ENCODE data around the gene FLYWCH2.

FLYWCH2 gene

DNA sequence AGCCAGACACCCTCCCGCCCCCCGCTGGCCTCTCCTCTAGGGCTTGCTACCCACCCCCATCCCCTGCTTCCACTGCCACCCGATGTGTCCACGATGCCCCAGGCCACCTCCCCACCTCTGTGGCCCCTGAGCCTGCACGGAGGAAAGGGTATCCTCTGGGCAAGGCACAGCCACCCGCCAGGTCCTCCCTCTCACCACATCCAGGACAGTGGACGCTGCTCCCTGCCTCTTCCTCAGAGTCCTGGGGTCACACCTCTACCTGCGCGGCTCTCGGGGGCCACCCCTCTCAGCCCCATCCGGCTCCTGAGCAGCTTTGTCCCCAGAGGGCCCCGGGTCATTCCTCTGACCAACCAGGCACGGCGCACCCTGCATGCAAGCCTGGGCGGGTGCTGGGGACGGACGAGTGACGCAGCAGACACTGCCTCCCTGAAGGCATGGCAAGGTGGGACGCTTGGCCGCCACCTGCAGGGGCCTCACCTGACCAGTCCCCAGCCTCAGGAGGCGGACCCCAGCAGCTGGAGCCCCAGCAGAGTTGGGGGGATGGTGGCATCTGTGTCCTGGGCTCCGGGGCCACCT lies 53.5 kb downstream of the FLYWCH2 start:
- Histone ChIP-seq H3K4me2 (ENCODE audit: insufficient read depth, low read length) (no peak overlapping the region), H3K4me1 (ENCODE audit: insufficient read depth, low read length) (no peaks in the 10 kb centered on the region), H3K27me3 (ENCODE audit: insufficient read depth, low read length, poor library complexity) (no peaks in the 10 kb centered on the region), H3K9me3 (ENCODE audit: insufficient read depth, low read length, severe bottlenecking) (no peaks in the 10 kb centered on the region), H3K36me3 (ENCODE audit: insufficient read depth, low read length) (peaks cover 75% of the 10 kb centered on the region), H3K9ac (ENCODE audit: low read depth, low read length) (no peak overlapping the region), H2AFZ (ENCODE audit: low read depth, low read length) (no peak overlapping the region), H3K27ac (ENCODE audit: low read length) (no peak overlapping the region), H4K20me1 (ENCODE audit: insufficient read depth, low read length) (no peaks in the 10 kb centered on the region; the same call in 1 of the 2 replicates), H3K79me2 (ENCODE audit: insufficient read depth, low read length) (no peaks in the 10 kb centered on the region), H3K4me3 (ENCODE audit: low read depth in 1 of 2, low read length in 2 of 2) (no peak overlapping the region)
- DNase-seq (no peak), ATAC-seq (ENCODE audit: insufficient read depth, low read depth) (no peak)
- TF ChIP-seq EZH2 (IDR thresholded peaks at IDR 0.05; ENCODE audit: borderline replicate concordance, low read depth, low read length, severe bottlenecking) = no peak
- TF ChIP-seq, protein P1, sequence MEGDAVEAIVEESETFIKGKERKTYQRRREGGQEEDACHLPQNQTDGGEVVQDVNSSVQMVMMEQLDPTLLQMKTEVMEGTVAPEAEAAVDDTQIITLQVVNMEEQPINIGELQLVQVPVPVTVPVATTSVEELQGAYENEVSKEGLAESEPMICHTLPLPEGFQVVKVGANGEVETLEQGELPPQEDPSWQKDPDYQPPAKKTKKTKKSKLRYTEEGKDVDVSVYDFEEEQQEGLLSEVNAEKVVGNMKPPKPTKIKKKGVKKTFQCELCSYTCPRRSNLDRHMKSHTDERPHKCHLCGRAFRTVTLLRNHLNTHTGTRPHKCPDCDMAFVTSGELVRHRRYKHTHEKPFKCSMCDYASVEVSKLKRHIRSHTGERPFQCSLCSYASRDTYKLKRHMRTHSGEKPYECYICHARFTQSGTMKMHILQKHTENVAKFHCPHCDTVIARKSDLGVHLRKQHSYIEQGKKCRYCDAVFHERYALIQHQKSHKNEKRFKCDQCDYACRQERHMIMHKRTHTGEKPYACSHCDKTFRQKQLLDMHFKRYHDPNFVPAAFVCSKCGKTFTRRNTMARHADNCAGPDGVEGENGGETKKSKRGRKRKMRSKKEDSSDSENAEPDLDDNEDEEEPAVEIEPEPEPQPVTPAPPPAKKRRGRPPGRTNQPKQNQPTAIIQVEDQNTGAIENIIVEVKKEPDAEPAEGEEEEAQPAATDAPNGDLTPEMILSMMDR (IDR thresholded peaks at IDR 0.05; ENCODE audit: borderline replicate concordance, extremely low read depth, low read length, poor library complexity, severe bottlenecking) = no peak

DNA sequence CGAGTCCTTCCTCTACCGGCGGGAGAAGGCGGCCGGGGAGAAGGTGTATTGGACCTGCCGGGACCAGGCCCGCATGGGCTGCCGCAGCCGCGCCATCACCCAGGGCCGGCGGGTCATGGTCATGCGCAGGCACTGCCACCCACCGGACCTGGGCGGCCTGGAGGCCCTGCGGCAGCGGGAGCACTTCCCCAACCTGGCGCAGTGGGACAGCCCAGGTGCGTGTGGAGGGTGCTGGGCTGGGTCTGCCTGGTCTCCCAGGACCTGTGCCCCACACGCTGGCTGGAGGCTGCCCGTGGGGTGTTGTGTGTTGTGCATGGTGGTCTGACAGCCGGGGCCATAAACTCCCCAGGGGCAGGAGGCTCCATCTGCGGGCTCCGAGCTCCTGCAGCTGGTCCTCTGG lies 54.2 kb downstream of the FLYWCH2 start:
- Histone ChIP-seq H3K36me3 (ENCODE audit: insufficient read depth, low read length) (peaks cover 78% of the 10 kb centered on the region), H3K9ac (ENCODE audit: low read depth, low read length) (no peak overlapping the region), H3K4me3 (ENCODE audit: low read depth in 1 of 2, low read length in 2 of 2) (no peak overlapping the region), H3K4me2 (ENCODE audit: insufficient read depth, low read length) (no peak overlapping the region), H3K27me3 (ENCODE audit: insufficient read depth, low read length, poor library complexity) (no peaks in the 10 kb centered on the region), H3K79me2 (ENCODE audit: insufficient read depth, low read length) (no peaks in the 10 kb centered on the region), H3K27ac (ENCODE audit: low read length) (no peak overlapping the region), H3K9me3 (ENCODE audit: insufficient read depth, low read length, severe bottlenecking) (no peaks in the 10 kb centered on the region), H3K4me1 (ENCODE audit: insufficient read depth, low read length) (no peaks in the 10 kb centered on the region), H4K20me1 (ENCODE audit: insufficient read depth, low read length) (no peaks in the 10 kb centered on the region; the same call in 1 of the 2 replicates), H2AFZ (ENCODE audit: low read depth, low read length) (no peak overlapping the region)
- DNase-seq = no peak
- TF ChIP-seq, protein P1 (IDR thresholded peaks at IDR 0.05; ENCODE audit: borderline replicate concordance, extremely low read depth, low read length, poor library complexity, severe bottlenecking) = no peak
- TF ChIP-seq EZH2 (IDR thresholded peaks at IDR 0.05; ENCODE audit: borderline replicate concordance, low read depth, low read length, severe bottlenecking) = no peak
- ATAC-seq (ENCODE audit: insufficient read depth, low read depth) = no peak

DNA sequence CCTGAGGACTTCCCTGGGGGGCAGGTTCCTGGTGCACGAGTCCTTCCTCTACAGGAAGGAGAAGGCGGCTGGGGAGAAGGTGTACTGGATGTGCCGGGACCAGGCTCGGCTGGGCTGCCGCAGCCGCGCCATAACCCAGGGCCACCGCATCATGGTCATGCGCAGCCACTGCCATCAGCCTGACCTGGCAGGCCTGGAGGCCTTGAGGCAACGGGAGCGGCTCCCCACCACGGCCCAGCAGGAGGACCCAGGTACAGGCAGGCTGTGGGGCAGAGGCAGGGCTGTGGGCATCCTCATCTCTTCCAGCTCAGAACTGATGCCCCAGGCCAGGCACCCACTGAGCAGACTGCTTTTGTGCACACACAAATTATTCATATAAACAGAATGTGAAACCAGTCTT lies 55.2 kb downstream of the FLYWCH2 start:
- ATAC-seq (ENCODE audit: insufficient read depth, low read depth) (no peak), DNase-seq (no peak)
- Histone ChIP-seq H3K27me3 (ENCODE audit: insufficient read depth, low read length, poor library complexity) (no peaks in the 10 kb centered on the region), H3K4me3 (ENCODE audit: low read depth in 1 of 2, low read length in 2 of 2) (no peak overlapping the region), H3K9ac (ENCODE audit: low read depth, low read length) (no peak overlapping the region), H3K4me1 (ENCODE audit: insufficient read depth, low read length) (no peaks in the 10 kb centered on the region), H3K9me3 (ENCODE audit: insufficient read depth, low read length, severe bottlenecking) (no peaks in the 10 kb centered on the region), H4K20me1 (ENCODE audit: insufficient read depth, low read length) (no peaks in the 10 kb centered on the region), H3K27ac (ENCODE audit: low read length) (no peak overlapping the region), H2AFZ (ENCODE audit: low read depth, low read length) (no peak overlapping the region), H3K79me2 (ENCODE audit: insufficient read depth, low read length) (no peaks in the 10 kb centered on the region), H3K36me3 (ENCODE audit: insufficient read depth, low read length) (peaks cover 77% of the 10 kb centered on the region), H3K4me2 (ENCODE audit: insufficient read depth, low read length) (no peak overlapping the region)
- TF ChIP-seq EZH2 (IDR thresholded peaks at IDR 0.05; ENCODE audit: borderline replicate concordance, low read depth, low read length, severe bottlenecking) = no peak
- TF ChIP-seq, protein P1 (IDR thresholded peaks at IDR 0.05; ENCODE audit: borderline replicate concordance, extremely low read depth, low read length, poor library complexity, severe bottlenecking) = no peak

Data from DND-41 (cell line).